ENCODE measurements around the gene NEMP1.
A peak's percentile ranks its signal among the peaks of the same experiment; 100 is the strongest.

NEMP1 gene

DNA sequence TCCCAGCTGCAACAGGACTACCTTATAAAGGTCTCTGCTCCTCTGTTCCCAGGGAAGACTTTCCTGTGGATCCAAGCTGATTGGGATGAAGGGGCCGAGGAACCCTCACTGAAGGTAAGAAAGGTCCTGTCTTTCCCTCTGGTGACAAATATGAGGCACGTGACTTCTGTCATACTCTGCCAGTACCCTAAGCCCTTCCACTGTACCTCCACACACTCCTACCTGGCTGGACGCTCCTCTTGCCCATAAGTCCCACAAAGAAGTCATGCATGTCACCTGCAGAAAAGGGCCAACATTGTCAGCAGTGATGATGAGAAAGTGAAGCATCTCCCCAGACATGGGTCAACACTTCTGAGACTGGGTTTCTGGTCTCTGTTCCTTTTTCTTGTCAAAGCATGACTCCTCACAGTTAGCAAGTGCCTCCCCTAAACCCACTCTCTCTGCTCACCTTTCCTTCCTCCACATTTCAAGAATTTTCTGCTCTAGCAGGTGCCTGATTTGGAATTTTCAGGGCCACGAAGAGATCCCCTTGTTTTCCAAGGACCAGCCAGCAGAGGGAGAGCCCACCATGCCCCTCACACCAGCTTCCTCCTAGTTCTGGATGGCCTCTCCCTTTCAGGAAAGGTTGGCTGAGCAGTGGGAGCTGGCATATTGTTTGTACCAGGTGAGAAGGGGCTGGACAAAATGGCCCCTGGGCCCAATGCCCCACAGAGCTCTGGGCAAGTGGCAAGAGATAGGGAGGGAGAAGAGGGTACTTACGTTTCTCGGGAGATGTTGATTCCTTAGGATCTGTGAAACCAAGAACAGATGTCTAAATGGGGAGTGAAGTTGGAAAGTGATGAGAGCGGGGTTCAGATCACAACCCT lies 65.8 kb downstream of the NEMP1 start:
- Histone ChIP-seq H3K9me3 (ENCODE audit: severe bottlenecking) (no peaks in the 10 kb centered on the region), H3K4me3 (ENCODE audit: low read depth, low read length) (no peak overlapping the region), H3K27ac (no peak overlapping the region), H3K27me3 (ENCODE audit: insufficient read depth, low read depth, severe bottlenecking) (no peaks in the 10 kb centered on the region), H3K36me3 (no peaks in the 10 kb centered on the region)
- no peak for DNase-seq
- TF ChIP-seq, protein P1, sequence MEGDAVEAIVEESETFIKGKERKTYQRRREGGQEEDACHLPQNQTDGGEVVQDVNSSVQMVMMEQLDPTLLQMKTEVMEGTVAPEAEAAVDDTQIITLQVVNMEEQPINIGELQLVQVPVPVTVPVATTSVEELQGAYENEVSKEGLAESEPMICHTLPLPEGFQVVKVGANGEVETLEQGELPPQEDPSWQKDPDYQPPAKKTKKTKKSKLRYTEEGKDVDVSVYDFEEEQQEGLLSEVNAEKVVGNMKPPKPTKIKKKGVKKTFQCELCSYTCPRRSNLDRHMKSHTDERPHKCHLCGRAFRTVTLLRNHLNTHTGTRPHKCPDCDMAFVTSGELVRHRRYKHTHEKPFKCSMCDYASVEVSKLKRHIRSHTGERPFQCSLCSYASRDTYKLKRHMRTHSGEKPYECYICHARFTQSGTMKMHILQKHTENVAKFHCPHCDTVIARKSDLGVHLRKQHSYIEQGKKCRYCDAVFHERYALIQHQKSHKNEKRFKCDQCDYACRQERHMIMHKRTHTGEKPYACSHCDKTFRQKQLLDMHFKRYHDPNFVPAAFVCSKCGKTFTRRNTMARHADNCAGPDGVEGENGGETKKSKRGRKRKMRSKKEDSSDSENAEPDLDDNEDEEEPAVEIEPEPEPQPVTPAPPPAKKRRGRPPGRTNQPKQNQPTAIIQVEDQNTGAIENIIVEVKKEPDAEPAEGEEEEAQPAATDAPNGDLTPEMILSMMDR (IDR thresholded peaks at IDR 0.05; ENCODE audit: low read depth, low read length) = peak; percentile 47; the same call in 1 of the 2 replicates

DNA sequence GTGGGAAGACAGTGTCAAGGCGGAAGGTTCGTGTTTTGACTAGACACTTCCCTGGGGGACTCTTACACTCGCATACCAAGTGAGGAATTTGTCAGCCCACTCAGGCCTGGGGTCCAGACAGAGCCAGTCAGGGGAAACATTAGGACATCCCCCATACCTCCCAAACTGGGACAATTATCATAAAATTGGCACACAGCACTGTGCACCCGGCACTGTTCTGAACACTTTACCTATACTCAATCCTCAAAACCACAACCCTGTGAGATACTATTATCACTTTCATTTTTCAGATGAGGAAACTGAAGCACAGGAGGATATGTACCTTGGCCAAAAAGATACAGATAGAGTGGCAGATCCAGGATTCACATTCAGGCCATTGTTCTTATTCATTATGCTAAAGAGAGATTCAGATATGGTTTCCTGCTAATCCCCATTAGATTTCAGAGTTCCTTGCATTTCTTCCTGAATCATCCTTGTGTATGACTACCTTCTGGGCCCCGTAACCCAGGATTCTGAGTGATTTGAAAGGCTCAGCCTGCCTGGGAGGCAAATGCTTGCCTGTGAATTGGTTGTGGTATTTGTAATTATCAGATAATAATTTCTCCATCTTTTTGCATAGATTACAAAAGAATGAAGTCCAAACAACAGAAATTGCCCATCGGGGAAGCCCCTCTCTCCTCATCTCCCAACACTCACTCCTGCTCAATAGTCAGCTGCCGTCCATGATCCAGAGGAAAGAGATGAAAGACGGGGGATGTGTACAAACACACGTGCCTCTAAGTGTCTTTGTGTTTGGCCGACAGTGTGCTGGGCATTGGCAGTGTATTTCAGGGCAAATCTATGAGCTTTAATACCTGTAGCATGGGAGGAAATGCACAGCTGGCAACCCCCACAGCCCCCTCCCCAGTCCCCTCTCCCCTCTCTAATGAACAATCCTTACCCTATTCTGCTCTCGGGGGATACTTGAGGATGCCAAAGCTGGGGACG lies 66.9 kb downstream of the NEMP1 start:
- Histone ChIP-seq H3K4me3 (ENCODE audit: low read depth, low read length) (no peak overlapping the region), H3K9me3 (ENCODE audit: severe bottlenecking) (no peaks in the 10 kb centered on the region), H3K27me3 (ENCODE audit: insufficient read depth, low read depth, severe bottlenecking) (no peaks in the 10 kb centered on the region), H3K27ac (no peak overlapping the region), H3K36me3 (no peaks in the 10 kb centered on the region)
- DNase-seq = no peak
- TF ChIP-seq, protein P1 (IDR thresholded peaks at IDR 0.05; ENCODE audit: low read depth, low read length) = no peak

DNA sequence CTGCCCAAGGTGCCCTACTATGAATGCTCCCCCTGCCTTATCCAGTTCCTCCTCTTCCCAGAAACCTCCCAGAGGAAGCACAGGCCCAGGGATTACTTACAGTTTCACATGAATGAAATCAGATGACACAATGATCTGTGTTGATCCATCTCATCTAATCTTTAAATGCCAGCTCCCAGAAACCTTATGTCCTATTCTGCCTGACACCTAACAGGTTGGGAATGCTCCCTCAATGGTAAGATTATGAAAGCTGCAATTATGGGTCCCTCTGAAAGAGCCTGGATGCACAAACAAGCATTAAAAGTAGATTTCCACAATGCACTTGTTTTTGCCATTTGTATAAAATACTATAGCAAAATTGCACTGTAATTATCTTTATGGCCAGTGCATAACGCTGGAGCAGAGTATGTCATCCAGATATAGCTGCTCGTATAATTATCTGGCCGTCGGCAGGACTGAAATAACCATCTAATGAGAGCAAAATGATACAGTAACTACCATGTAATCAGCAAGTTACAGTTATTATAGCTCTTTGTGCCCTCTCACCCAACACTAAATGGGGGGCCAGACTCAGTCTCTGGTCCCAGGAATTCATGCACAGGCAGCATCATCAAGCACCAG lies 67.9 kb downstream of the NEMP1 start:
- peak; percentile 30 for DNase-seq
- no peak overlapping the region for H3K4me3 ChIP-seq (ENCODE audit: low read depth, low read length)
- H3K9me3 ChIP-seq (ENCODE audit: severe bottlenecking) = no peaks in the 10 kb centered on the region
- H3K36me3 ChIP-seq = no peaks in the 10 kb centered on the region
- H3K27me3 ChIP-seq (ENCODE audit: insufficient read depth, low read depth, severe bottlenecking) = no peaks in the 10 kb centered on the region
- TF ChIP-seq, protein P1 (IDR thresholded peaks at IDR 0.05; ENCODE audit: low read depth, low read length) = no peak
- no peak overlapping the region for H3K27ac ChIP-seq

DNA sequence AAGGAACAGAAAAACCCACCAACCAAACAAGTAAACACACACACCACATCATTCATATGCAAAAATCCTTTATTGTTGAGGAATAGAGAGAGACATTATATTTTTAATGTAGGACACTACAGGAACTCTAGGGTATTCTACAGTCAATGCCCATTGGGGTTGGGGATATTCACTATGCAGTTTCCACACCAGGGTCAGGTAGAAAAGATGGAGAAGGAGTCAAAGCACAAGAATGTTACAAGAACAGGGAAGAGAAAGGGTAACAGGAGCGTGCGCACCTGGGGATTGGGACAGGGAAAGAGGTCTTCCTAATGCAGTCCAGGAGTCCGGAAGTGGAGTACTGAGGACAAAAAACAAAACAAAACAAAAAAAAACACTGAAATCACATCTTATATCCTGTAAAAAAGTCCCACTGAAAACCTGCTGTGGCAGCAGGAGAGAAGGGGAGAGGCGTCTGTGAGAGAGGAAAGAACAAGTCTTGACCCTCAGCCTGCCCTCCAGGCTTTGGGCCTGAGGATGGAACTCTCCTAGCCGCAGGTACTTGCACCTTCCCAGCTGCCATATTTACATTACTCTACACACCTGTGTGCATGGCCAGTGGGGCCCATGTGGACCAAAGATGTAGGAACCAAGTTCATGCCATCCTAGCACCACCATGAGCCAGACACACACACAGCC lies 68.5 kb downstream of the NEMP1 start:
- TF ChIP-seq, protein P1 (IDR thresholded peaks at IDR 0.05; ENCODE audit: low read depth, low read length) = no peak
- DNase-seq = no peak
- H3K4me3 ChIP-seq (ENCODE audit: low read depth, low read length) = no peak overlapping the region
- H3K36me3 ChIP-seq = no peaks in the 10 kb centered on the region
- no peaks in the 10 kb centered on the region for H3K9me3 ChIP-seq (ENCODE audit: severe bottlenecking)
- no peak overlapping the region for H3K27ac ChIP-seq
- no peaks in the 10 kb centered on the region for H3K27me3 ChIP-seq (ENCODE audit: insufficient read depth, low read depth, severe bottlenecking)

DNA sequence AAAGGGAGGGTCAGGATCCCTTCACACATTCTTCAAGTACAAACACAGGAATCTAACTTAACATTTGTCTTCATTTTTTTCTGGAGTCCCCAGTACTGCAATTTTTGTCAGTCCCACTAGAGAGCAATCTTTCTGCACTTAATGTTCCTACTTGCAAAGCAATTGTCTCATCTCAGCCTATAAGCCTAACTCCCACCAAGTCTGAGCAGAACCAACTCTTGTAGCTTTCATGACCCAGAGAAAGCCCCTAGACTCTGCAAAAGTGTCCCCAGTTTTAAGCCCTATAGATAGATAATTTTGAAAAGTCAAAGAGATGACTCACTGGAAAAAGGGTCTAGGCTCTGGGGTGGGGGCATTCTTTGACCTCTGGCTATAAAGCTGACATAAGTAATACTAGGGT lies 70.4 kb downstream of the NEMP1 start:
- no peak for DNase-seq
- H3K9me3 ChIP-seq (ENCODE audit: severe bottlenecking) = no peaks in the 10 kb centered on the region
- peaks cover 17% of the 10 kb centered on the region for H3K36me3 ChIP-seq
- TF ChIP-seq, protein P1 (IDR thresholded peaks at IDR 0.05; ENCODE audit: low read depth, low read length) = peak; percentile 65
- no peak overlapping the region for H3K27ac ChIP-seq
- H3K4me3 ChIP-seq (ENCODE audit: low read depth, low read length) = no peak overlapping the region
- H3K27me3 ChIP-seq (ENCODE audit: insufficient read depth, low read depth, severe bottlenecking) = no peaks in the 10 kb centered on the region

Data from WERI-Rb-1 (cell line).